Measurements from ENCODE around the gene NCOR1. TPM values are rescaled to one million over a fixed set of nuclear protein-coding genes. Genes with fewer than 3 reads are reported as not detected.

The NCOR1 gene
- total and polyA plus RNA-seq, 2 of the 8 experiments (the other 6 are each of a cell fraction or from before 2014, with no cell fraction given), result 65.4 to 142 TPM

DNA sequence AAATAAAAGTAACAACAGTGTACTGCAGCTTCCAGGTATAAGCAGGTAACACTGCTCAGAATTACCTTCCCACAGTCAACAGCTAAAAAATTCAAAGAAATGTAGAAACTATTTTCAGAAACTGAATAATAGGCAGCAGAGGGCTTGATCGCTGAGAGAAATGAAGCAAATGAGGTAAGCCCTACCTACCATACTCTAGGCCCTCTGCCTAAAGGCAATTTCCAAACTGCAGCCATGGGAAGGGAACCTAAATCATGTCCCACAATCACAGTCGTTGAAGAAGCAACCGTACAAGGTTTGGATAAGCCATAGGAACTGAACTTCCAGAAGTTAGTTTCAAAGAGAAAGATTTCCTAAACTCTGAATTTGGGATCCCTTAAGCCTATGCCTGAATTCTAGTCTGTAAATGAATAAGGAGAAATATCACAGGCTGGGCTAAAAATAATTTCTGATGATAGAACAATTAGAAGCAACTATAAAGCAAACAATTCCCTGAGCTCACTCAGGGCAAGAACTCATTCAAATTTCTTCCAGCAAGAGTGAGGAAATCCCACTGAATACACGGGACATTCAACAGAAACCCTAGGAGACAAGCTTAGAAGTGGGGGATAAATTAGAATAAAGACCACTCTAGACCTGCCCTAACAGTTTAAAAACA, 24.5 kb downstream of the NCOR1 start:
- no peak overlapping the region for H4K5ac ChIP-seq (ENCODE audit: insufficient read length, low read depth, low read length)
- no peak overlapping the region for H2BK20ac ChIP-seq (ENCODE audit: low read length)
- no peak overlapping the region for H3K9ac ChIP-seq (replicated peaks in 1 of 4; ENCODE audit: extremely low read depth in 1 of 4, low read depth in 3 of 4, low read length in 3 of 4)
- H2BK12ac ChIP-seq (ENCODE audit: low read depth, low read length), result no peak overlapping the region
- H4K20me1 ChIP-seq (replicated peaks in 1 of 2; ENCODE audit: control insufficient read depth in 1 of 2, insufficient read depth in 2 of 2, low read length in 2 of 2), result no peaks in the 10 kb centered on the region
- H3K4me1 ChIP-seq (replicated peaks in 1 of 4; ENCODE audit: control insufficient read depth in 3 of 4, insufficient read depth in 4 of 4, low read length in 3 of 4), result no peaks in the 10 kb centered on the region
- WGBS, 2 experiments (ENCODE audit: extremely low coverage in 1 of 2, insufficient coverage in 1 of 2, insufficient read length in 1 of 2, insufficient replicate concordance in 2 of 2, low coverage in 1 of 2, low lambda C conversion rate in 2 of 2, missing lambda C conversion rate in 1 of 2), result 89% methylated on average over 4 of the region's 4 CpGs; no CpG with 5 or more reads in 1 of the 2 experiments
- H3K27me3 ChIP-seq (replicated peaks in 1 of 4; ENCODE audit: control insufficient read depth in 3 of 4, extremely low read depth in 1 of 4, insufficient read depth in 3 of 4, low read length in 3 of 4), result no peaks in the 10 kb centered on the region
- no peak overlapping the region for H3K14ac ChIP-seq (ENCODE audit: insufficient read length)
- no peak overlapping the region for H3K4ac ChIP-seq (replicated peaks; ENCODE audit: insufficient read length, low read depth, low read length)
- H3K27ac ChIP-seq (ENCODE audit: low read depth, low read length), result no peak overlapping the region
- H2AK5ac ChIP-seq (ENCODE audit: low read depth, low read length), result no peak overlapping the region
- no peak overlapping the region for H3K56ac ChIP-seq (replicated peaks; ENCODE audit: insufficient read length, low read depth, low read length)
- no peak overlapping the region for H4K8ac ChIP-seq (ENCODE audit: extremely low read depth, insufficient read depth, low read length)
- H3K23ac ChIP-seq (ENCODE audit: insufficient read length), result no peak overlapping the region
- no peak overlapping the region for H2BK15ac ChIP-seq (ENCODE audit: low read length)
- H2BK5ac ChIP-seq (ENCODE audit: low read depth, low read length), result no peak overlapping the region
- H3K79me1 ChIP-seq (ENCODE audit: low read depth, low read length), result peaks cover 2% of the 10 kb centered on the region
- H3K18ac ChIP-seq (ENCODE audit: extremely low read depth, low read length), result no peak overlapping the region
- CTCF ChIA-PET (ENCODE audit: partially characterized antibody), result interaction anchor here (0.8 to 0.9 kb wide), 3 partner anchors 20 to 95 kb away, joined by 4 to 6 read pairs (median 5); no protein-coding TSS in a partner anchor
- H3K79me2 ChIP-seq (ENCODE audit: control insufficient read depth in 1 of 2, insufficient read depth in 2 of 2, low read length in 2 of 2), result peaks cover 0 to 44% of the 10 kb centered on the region in 2 experiments; a peak in 2 of 4 replicates
- DNase-seq (ENCODE audit: low read depth in 1 of 2, low spot score in 2 of 2), result no peak
- H2BK120ac ChIP-seq (replicated peaks; ENCODE audit: low read depth, low read length), result no peak overlapping the region
- no peak for FAIRE-seq
- H3K9me3 ChIP-seq (ENCODE audit: insufficient read depth in 2 of 2, low read depth in 1 of 2, low read length in 1 of 2), result no peaks in the 10 kb centered on the region
- H3K23me2 ChIP-seq (ENCODE audit: low read depth, low read length), result no peaks in the 10 kb centered on the region
- H3K36me3 ChIP-seq (ENCODE audit: control insufficient read depth in 2 of 4, insufficient read depth in 4 of 4, low read length in 3 of 4), result peaks cover 0 to 10% (median 3%) of the 10 kb centered on the region in 4 experiments; a peak in 4 of 8 replicates
- no peak overlapping the region for H2AFZ ChIP-seq (ENCODE audit: low read length)
- H4K91ac ChIP-seq (replicated peaks; ENCODE audit: insufficient read length, low read length), result no peak overlapping the region
- no peak overlapping the region for H3K4me2 ChIP-seq (ENCODE audit: insufficient read depth in 1 of 2, low read depth in 2 of 2, low read length in 2 of 2)
- POLR2A ChIA-PET (ENCODE audit: partially characterized antibody), result interaction anchor here (0.9 to 2.1 kb wide), 3 partner anchors 25 to 69 kb away, joined by 3 to 7 read pairs (median 5); partner anchors contain the start of genes NCOR1 and PIGL
- no peak overlapping the region for H3K4me3 ChIP-seq (ENCODE audit: extremely low read depth in 1 of 4, insufficient read depth in 2 of 4, low read depth in 3 of 4, low read length in 4 of 4)
- no peak for TF ChIP-seq EZH2 (IDR thresholded peaks at IDR 0.05; ENCODE audit: low read depth, low read length, severe bottlenecking)
- TF ChIP-seq CHD1 (IDR thresholded peaks at IDR 0.05; ENCODE audit: low read depth, low read length), result no peak
- TF ChIP-seq KDM5A (IDR thresholded peaks at IDR 0.05; ENCODE audit: low read length), result no peak
- TF ChIP-seq TAF7 (optimal IDR thresholded peaks at IDR 0.05; ENCODE audit: borderline replicate concordance, low read depth, low read length), result no peak
- TF ChIP-seq POLR2A (IDR thresholded peaks at IDR 0.05; ENCODE audit: control extremely low read depth in 1 of 2, low read depth in 2 of 2, low read length in 2 of 2), result no peak
- TF ChIP-seq CBX5 (IDR thresholded peaks at IDR 0.05; ENCODE audit: low read depth, low read length), result no peak
- TF ChIP-seq FOSL1 (IDR thresholded peaks at IDR 0.05; ENCODE audit: insufficient read depth, low read depth, low read length), result no peak
- no peak for TF ChIP-seq EGR1 (IDR thresholded peaks at IDR 0.05; ENCODE audit: borderline replicate concordance, low read depth, low read length)
- no peak for TF ChIP-seq KDM1A (IDR thresholded peaks at IDR 0.05; ENCODE audit: borderline replicate concordance, low read length)
- no peak for TF ChIP-seq CREB1 (IDR thresholded peaks at IDR 0.05)
- TF ChIP-seq RAD21 (IDR thresholded peaks at IDR 0.05 in 1 of 2, conservative IDR thresholded peaks at IDR 0.05 in 1 of 2; ENCODE audit: low read depth in 2 of 2, low read length in 2 of 2), result no peak
- no peak for TF ChIP-seq RFX5 (IDR thresholded peaks at IDR 0.05; ENCODE audit: borderline replicate concordance, low read depth, low read length)
- no peak for TF ChIP-seq SIX5 (IDR thresholded peaks at IDR 0.05; ENCODE audit: low read depth, low read length)
- TF ChIP-seq TBP (IDR thresholded peaks at IDR 0.05; ENCODE audit: low read depth, low read length), result no peak
